ENCODE results near the gene CACNA1H.

GRCh38 chr16:1152651-1153259 lies at the start of gene CACNA1H:
- TF ChIP-seq CTCF (IDR thresholded peaks at IDR 0.05) (no peak), POLR2A (IDR thresholded peaks at IDR 0.05) (no peak)

Measured in testis (tissue), 2 donors.